GM15510 (cell line): ENCODE results near the gene ZNF580.

ENCODE experiments used
- POLR2A ChIP-seq: IDR thresholded peaks from 3 replicates; pipeline ENCODE4 v1.6.1; 2011; ENCODE audit warnings: borderline replicate concordance; ENCODE audit not compliant: insufficient read length; ENCODE audit errors: extremely low read depth

The ZNF580 gene

GRCh38 chr19:55646889-55647731 is 6.3 kb downstream of the ZNF580 start:
- TF ChIP-seq POLR2A = no peak

- peak; percentile 31 for TF ChIP-seq POLR2A
Measured at GRCh38 chr19:55647732-55648584, 7.2 kb downstream of the ZNF580 start, which contains the start of gene CCDC106. Gene CCDC106, plus strand, starts transcription at chr19:55648212. Its CDS starts 835 bp downstream, at chr19:55649047.

- TF ChIP-seq POLR2A = no peak
Measured at GRCh38 chr19:55648585-55649267, 7.9 kb downstream of the ZNF580 start.

GRCh38 chr19:55649268-55650125 is 8.7 kb downstream of the ZNF580 start:
- no peak for TF ChIP-seq POLR2A

- no peak for TF ChIP-seq POLR2A
Measured at GRCh38 chr19:55650126-55650557, 9.3 kb downstream of the ZNF580 start.

- no peak for TF ChIP-seq POLR2A
Measured at GRCh38 chr19:55650602-55651230, 9.9 kb downstream of the ZNF580 start.

GRCh38 chr19:55651236-55651635 is 10.4 kb downstream of the ZNF580 start:
- TF ChIP-seq POLR2A = no peak

- TF ChIP-seq POLR2A = no peak
Measured at GRCh38 chr19:55652311-55653128, 11.7 kb downstream of the ZNF580 start.

- peak; percentile 84 for TF ChIP-seq POLR2A
Measured at GRCh38 chr19:55653651-55654322, 13.0 kb downstream of the ZNF580 start.

- TF ChIP-seq POLR2A = no peak
Measured at GRCh38 chr19:55654323-55654867, 13.6 kb downstream of the ZNF580 start.

- TF ChIP-seq POLR2A = peak; percentile 83
Measured at GRCh38 chr19:55654868-55655647, 14.3 kb downstream of the ZNF580 start, which contains the start of gene U2AF2. Gene U2AF2, plus strand, starts transcription at chr19:55655035. Its CDS starts 70 bp downstream, at chr19:55655105.
